ENCODE results near the gene MID2.
"Not testable (repeated sequence)": the region's sequence is repeated elsewhere in the genome, so short reads cannot be mapped to it uniquely, and the experiment has no call there.

Gene MID2

DNA sequence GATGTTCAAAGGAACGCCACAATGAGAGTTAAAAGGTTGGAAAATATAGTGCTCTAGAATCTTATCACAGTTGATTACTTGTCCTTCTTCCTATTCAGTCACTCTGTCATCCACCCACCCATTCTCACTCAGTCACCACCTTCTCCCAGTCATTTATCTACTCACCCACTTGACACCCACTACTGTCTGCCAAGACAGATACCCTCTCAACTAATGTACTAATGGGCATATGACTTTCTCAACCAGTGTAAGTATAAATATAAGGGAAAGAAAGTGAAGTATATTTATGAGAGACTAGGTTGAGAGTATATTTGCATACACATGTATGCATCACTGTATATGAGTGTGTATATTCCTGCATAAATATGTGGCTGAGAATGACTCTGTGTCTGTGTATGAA lies 20.0 kb downstream of the MID2 start:
- peak; percentile 26 for DNase-seq

DNA sequence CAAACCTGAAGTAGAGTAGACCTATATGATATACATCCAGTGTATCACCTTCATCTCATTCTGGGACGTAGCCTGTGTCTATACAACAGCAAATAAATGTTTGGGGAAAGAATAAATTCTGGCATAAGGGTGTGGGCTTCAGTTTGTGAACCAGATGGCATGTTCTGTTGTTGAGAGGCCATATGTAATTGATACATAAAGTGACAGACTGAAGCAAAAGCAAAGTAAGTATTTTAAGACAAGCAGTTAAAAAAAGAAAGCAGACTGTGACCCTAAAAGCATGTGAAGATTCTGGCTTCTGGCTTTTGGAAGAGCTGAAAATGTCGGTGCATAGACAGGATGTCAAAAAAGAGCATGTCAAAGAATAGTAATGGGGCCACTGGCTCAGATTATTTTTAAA lies 22.9 kb downstream of the MID2 start:
- DNase-seq = no peak

DNA sequence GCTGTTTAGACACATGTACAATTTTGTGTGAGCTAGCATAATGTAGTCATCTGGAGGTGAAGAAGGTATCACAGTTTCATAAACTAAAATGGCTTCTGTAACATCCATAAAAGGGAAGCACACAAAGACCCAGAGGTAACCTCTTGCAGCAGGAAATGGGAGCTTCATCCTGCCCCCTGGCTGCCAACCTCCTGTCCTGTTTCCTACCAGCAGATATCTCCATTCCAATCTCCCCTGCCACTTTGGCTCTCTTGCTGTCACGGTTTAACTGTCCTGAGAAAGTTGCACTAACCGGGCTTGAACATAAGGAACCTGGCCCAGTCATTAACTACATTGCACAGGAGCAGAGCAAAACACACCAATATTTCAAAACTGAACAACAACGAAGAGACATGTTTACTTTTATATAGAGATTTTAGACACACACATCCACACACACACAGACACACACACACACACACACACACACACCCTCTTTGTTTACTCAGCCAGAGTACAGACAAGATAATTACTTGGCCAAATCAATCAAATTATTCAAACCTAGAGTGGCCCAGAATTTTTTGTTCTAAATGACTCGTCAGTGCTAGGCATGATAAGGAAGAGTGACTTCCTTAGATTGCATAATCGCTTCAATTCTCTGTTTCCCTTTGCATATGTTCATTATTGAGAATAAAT lies 24.2 kb downstream of the MID2 start:
- no peak for DNase-seq

DNA sequence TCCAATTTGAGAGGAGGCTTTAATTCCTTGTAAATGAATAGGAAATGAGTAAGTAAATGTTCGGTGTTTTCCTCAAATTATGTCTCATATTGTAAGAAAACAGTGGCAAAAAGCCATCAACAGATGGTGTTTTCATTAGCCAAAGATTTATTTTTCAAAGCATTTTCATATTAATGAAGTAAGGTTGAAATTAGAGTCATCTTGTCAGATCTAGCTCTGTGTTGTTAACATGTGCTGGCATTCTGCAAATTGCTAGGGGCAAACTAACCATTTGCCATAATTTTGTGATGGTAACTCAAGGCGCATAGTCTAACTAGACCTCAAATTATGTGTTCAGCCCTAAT lies 24.7 kb downstream of the MID2 start:
- DNase-seq = no peak

DNA sequence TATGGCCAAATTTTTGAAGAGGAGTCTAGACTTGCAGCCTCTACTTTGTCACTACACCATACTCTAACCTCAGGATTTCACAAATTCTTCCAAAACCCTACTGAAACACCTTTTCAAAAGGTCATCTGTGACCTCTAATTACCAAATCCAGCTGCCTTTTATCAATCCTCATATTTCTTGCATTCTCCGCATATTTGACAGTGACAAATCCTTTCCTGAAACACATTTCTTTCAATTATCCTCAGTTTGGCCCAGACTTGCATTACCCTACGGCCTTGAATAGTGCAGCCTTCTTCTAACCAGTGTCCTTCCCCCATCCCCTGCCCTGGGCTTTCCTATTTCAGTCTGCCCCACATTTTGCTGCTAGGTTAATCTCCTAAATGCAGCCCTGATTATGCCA lies 25.5 kb downstream of the MID2 start:
- no peak for DNase-seq

DNA sequence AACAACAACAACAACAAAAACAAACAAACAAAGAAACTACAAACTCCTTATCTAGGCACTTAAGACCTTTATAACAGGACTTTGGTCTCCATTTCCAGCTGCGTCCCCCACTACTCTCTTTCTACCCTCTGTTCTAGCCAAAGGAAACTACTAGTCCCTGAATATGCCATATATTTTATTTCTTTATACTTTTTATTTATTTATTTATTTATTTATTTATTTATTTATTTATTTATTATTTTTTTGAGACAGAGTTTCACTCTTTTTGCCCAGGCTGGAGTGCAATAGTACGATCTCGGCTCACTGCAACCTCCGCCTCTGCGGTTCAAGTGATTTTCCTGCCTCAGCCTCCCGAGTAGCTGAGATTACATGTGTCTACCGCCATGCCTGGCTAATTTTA lies 26.0 kb downstream of the MID2 start:
- not testable (repeated sequence) for DNase-seq

DNA sequence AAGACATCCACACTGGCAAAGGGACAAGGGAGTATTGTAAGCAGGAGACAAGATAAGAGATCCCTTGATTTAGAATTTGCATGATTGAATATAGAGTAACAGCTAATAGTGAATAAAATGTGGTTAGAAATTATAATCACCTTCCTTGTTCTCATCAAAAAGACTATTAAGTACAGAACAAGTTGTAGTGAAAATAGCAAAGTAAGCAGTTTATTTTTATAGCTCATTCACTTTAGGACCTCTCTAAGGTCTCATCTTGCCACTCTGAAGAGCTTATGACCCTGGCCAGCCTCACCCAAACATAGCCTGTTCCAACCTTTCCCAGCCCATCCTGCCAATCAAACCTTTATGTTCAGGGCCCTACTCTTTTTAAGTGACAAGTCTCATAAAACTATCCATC lies 30.6 kb downstream of the MID2 start:
- no peak for DNase-seq

DNA sequence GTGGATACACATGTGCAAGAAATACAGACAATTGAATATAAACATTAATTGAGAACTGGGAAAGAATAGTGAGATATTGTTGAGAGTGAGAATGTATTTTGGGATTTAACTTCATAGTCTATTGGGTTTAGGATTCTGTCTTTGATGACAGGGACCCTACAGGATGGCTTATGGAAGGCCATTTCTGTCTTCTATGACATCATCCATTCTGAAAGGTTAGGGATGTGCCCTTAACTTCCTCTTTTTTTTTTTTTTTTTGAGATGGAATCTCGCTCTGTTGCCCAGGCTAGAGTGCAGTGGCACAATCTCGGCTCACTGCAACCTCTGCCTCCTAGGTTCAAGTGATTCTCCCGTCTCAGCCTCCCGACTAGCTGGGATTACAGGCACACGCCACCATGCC lies 31.4 kb downstream of the MID2 start:
- DNase-seq = not testable (repeated sequence)

DNA sequence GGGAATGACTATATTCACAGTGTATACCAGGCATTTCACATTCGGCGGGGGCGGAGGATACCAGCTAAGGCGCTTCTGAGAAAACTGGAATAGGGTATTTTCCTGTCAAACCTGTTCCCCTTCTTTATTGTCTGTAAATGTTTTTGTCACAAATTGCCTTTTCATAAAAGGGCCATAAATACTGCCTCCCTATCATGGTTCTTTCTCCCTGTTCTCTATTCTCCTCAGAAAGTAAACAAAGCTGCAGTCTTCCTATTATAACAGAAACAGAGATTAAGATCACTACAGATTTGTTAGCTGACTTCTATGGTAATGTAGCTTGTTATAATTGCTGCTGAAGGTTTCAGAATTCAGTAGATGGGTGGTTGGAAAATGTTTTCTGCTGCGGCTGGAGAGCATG lies 32.2 kb downstream of the MID2 start:
- no peak for DNase-seq

DNA sequence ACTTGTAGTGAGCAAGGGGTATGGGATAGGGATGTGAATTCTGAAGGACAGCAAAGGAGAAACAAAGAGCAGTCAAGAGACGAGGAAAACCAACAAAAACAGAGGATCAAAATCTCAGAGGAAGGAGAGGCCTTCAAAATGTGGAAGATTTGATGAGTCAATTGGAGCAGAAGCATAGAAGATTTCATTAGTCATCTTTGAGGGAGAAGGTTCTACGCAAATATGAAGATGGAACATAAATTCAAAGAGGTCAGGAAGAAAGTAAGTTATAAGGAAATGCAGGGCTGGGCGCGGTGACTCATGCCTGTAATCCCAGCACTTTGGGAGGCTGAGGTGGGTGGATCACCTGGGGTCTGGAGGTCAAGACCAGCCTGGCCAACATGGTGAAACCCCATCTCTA lies 35.4 kb downstream of the MID2 start:
- no peak for DNase-seq

DNA sequence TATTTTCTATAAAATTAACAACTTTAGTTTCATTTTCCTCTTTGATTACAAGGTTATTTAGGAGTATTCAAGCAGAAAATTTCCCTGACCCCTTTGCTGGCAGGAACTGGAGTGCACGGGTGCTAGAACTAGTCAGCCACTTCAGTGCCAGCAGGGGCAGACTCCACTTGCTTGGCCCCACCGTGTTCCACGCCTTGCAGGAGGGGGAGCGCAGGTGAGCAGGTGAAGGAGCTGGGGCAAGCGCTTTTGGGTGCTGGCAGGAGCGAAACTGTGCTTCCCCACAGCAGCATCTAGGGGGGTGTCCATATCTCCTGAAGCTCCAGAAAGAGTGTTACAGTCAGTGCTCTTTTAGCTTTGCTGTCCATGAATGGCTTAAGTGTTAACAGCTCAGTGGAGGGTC lies 45.5 kb downstream of the MID2 start:
- no peak for DNase-seq

DNA sequence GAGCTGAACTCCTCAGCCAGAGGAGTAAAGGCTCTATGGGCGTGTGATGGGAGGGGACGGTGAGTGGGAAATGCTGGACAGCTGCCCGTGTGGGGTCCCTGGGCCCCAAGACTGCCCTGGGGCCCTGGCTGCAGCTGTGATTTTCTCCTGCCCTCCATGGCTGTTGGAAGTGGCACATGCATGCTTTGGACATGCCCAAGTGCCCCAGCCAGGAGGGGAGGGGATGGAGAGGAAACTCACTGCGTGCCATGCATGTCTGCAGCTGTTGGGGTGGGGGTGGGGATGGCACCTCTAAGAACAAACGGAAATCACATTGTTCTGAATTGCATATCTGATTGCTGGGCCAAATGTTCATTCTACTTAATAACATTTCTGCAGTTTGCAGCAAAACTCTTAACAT lies 52.4 kb downstream of the MID2 start:
- no peak for DNase-seq

DNA sequence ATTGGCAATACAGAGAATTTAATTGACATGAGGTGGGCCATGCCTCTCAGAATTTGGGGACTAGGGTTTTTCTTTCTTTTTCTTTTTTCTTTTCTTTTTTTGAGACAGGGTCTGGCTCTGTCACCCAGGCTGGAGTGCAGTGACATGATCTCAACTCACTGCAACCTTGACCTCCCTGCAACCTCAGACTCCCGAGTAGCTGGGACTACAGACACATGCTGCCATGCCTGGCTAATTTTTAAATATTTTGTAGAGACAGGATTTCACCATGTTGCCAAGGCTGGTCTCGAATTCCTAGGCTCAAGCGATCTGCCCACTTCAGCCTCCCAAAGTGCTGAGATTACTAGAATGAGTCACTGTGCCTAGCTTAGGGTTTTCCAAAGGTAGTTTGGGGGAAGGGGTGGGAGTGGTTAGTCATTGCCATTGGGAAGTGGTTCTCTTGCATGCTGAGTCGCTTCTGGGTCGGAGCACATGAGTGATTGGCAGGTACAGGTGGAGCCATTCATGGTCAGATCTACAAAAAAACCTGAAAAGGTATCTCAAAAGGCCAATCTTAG lies 54.5 kb downstream of the MID2 start:
- no peak for DNase-seq

DNA sequence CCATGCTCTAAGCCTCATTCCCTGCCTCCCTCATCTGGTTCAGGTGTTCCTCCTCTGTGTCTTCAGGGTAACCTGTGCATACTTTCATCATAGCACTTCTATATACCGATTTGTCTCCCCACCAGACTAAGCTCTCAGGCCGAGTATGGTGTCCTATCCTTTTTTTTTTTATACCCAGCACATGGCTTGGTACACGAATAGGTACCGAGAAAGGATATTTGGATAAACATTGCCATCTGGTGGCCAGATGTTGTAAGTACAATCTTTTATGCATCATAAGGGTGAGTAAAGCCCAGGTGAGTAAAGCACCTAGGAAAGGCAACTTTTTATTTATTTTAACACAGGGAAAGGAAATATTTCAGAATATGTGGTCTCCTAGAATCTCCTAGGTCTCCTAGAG lies 68.4 kb downstream of the MID2 start:
- DNase-seq = no peak

DNA sequence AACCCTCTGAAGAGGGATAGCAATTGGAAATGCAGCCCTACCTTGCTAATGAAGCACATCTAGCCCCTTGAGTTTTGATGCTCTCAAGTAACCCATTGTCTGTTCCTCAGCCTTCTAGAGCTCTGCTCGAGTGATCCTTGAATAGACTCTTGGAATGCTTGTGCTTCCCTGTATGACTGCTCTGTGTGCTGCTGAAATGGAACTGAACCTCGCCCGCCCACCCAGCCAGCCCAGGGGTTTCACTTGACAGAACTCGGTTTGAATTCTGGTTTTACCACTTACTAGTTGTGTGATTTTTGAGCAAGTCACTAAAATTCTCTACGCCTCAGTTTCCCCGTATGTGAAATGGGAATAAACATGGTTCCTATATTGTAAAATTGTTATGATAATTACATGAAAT lies 77.1 kb downstream of the MID2 start:
- no peak for DNase-seq

DNA sequence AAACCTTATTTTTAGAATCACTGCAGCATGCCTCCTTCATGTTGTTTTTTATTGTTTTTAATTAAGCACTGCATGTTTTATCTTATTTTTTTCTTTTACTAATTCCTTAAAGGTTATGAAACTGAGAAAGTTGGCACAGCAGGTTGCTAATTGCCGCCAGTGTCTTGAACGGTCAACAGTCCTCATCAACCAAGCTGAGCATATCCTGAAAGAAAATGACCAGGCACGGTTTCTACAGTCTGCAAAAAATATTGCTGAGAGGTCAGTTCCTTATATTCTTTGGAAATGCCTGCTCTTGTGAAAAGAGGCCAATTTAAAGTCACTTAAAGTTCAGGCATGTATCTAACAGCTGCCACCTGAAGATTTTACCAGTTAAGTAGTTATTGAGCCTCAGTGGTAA lies 79.7 kb downstream of the MID2 start:
- DNase-seq = no peak

DNA sequence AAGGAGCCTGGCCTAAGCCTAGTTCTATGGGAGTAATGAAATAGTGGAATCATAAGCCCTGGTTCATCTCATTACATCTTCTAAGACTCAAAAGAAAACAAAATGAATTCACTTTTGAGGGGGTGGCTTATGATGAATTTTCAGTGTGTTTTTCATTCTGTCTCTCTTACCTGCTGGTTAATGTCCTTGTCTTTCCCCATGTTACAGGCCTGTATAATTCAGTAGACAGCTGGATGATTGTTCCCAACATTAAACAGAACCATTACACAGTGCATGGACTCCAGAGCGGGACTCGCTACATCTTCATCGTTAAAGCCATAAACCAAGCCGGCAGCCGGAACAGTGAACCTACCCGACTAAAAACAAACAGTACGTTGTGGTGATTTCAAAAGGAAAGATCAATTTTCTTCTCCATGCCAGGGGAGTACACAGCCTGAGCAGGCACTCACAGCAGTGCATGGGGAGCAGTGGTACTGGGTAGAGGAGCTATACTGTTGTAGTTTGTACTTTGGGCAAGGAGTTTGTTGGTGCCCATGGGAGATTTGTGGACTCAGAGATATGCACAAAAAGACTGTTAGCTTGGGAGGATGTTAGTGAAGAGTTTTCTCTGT lies 98.6 kb downstream of the MID2 start:
- DNase-seq = no peak

DNA sequence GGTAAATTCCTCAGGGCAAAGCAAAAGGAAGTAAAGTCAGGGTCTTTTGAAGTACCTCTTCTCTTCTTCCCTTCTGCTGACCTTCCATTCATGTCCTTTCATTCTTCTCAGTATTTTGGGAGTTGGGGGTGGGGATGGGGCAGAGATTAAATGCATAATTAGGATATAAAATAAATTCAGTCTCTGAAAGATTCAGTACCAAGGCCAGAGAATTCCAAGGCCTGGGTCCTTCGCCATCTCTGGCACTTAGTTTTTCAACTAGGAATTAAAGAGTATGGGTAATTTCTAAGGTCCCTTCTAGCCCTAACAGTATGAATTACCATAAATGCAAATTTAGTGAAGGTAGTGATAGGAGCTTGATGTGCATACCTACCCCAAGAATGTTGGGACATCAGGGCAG lies 108.6 kb downstream of the MID2 start:
- DNase-seq = no peak

DNA sequence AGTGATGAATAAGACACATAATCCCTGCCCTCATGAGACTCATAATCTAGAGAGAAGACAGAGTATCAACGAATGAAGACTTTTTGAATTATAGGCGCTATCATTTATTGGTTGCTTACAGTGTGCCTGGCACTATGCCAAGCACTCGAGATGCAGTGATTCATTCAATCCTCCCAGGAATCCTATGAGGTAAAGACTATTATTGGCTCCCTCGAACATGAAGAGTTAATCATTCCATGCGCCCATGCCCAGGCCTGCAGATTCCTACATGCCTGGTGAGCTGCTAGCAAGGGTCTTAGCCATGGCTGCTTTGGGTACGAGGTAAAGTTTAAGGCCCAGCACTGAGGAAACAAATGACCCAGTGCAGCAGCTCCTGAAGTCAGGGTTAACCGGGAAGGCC lies 109.5 kb downstream of the MID2 start:
- no peak for DNase-seq

DNA sequence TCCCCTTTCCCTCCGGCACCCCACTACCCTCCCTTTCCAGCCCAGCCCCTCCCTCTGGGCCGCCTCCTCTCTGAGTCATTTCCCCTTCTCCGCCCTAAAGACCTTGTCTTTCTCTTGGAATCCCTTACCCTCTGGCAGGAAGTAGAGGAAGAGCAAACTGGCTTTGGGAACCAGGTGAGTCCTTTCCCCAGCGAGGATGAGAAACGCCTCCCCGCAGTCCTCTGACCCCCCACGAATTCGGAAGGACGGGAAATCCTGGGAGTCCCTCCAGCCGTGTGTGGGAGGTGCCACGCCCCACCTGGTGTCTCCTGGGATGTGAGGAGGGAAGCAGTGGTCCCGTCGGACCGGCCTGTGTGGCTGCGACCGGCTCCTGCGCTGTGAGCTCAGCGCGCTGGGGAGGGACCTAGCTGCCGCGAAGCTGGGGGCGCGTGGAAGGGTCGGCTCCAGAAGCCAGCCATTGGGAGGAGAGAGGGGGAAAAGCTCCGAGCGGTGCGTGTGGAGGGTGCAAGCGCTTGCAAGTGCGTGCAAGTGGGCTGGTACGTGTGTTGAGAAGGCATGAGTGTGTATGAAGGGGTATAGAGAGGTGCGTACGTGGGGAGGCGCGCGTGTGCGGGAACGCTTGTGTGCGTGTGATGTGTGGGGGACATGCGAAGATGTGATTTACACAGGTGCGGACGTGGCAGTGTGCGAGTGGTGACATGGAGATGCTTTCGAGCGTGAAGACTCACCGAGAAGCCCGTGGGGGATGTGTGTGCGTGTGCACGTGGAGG lies 110.2 kb downstream of the MID2 start:
- DNase-seq = no peak

DNA sequence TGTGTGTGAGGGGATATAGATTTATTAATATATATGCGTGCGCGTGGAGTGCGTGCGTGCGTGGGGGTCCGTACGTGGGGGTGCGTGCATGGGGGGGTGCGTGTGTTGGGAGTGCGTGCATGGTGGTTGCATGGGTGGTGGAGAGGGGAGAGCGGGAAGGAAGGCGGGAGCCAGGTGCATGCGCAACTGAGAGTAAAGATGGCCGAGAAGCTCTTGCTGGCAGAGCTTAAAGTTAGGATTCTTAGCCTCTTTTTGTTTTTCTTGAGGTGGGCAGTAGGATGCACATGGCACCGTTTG lies 110.7 kb downstream of the MID2 start:
- no peak for DNase-seq

DNA sequence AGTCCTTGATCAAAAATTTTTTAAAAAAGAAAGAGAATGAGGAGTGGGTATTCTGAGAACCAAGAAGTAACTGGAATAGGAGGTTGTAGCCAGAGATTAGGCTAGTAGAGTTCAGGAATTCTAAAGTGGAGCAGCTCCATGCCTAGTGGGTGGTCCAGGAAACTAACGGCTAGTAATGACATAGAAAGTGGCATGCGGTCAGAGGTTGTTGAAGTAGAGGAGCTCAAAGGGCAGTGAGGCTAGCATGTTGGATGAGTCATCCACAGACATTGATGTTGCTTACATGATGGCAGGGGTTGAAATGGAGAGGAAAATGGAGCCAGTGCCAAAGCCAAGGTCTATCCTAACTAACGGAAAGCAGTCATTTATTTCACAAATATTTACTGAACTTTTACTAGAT lies 114.4 kb downstream of the MID2 start:
- DNase-seq = no peak

DNA sequence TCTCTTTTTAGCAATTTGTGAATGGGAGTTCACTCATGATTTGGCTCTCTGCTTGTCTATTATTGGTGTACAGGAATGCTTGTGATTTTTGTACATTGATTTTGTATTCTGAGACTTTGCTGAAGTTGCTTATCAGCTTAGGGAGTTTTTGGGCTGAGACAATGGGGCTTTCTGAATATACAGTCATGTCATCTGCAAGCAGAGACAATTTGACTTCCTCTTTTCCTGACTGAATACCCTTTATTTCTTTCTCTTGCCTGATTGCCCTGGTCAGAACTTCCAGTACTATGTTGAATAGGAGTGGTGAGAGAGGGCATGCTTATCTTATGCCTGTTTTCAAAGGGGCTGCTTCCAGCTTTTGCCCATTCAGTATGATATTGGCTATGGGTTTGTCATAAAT lies 129.7 kb downstream of the MID2 start:
- DNase-seq = not testable (repeated sequence)

DNA sequence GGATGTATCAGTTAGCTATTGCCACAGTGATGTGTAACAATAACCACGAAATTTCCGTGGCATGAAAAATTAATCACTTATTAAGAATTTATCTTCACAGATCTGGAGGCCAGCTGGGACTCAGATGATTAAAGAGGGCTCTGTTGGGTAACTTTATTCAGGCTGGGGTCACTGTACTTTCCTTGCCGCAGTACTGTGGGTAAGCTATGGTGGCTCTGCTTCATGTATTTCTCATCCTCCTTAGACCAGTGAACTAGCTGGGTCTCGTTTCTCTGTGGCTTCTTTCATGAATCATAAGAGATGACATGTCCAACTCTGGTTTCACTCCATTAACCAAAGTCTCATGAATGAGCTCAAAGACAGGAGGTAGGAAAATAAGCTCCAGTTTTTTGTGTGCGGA lies 143.0 kb downstream of the MID2 start:
- no peak for DNase-seq

DNA sequence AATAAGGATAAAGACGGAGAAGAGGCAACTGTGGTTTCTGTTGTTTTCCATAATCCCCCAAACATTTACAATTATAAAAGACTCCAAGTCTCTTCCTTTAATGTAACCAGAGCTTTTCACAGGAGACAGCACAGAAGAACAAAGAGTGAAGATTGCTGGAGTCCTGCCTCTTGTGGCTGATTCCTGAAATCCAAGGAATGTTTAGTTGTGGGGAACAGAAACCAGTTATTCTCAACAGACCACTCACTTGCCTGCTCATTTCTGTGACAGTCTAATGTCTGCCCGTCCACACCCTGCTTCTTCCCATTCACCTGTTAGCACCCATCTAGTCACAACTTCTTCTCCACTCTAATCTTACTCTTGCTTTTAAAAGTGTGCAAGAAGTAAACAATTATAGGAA lies 144.4 kb downstream of the MID2 start:
- no peak for DNase-seq

Measured in stimulated activated CD8-positive, alpha-beta memory T cell treated with anti-CD3 and anti-CD28 coated beads, Interleukin-4, amount 100 ng/mL, for 48 hours (primary cell).